Neural cell (in vitro differentiated cells): ENCODE results near the gene MT1H. TPM values are rescaled to one million over a fixed set of nuclear protein-coding genes. Genes with fewer than 3 reads are reported as not detected.

Experiments used
- H2AFZ ChIP-seq: fragments of 200-600, 300-800 bp; sonication (generic), shearing (Covaris generic); 2 replicates; pipeline ENCODE4 v1.6.0; 2014; ENCODE audit warnings: low read depth, mild to moderate bottlenecking, antibody characterized with exemption, low read length, moderate library complexity
- H3F3A ChIP-seq: fragments of 200-600 bp; shearing (Covaris generic); 2 replicates; pipeline ENCODE4 v1.6.1; 2016; ENCODE audit warnings: mild to moderate bottlenecking, moderate library complexity, mixed read lengths, antibody characterized with exemption, low read length; ENCODE audit not compliant: insufficient read depth, poor library complexity, severe bottlenecking
- H3K27ac ChIP-seq: fragments of 200-600, 300-800 bp; sonication (generic), shearing (Covaris generic); 2 replicates; pipeline ENCODE4 v1.5.1; 2014; ENCODE audit warnings: mild to moderate bottlenecking, low read length, moderate library complexity
- H3K27me3 ChIP-seq: fragments of 300-800, 200-600 bp; sonication (generic), shearing (Covaris generic); 2 replicates; pipeline ENCODE4 v1.6.0; 2014; ENCODE audit warnings: mild to moderate bottlenecking, low read depth, low read length, moderate library complexity; ENCODE audit not compliant: insufficient read depth
- H3K36me3 ChIP-seq: fragments of 300-800, 200-600 bp; sonication (generic), shearing (Covaris generic); 2 replicates; pipeline ENCODE4 v1.5.1; 2014; ENCODE audit warnings: mild to moderate bottlenecking, antibody characterized with exemption, low read length, moderate library complexity; ENCODE audit not compliant: insufficient read depth
- H3K4me2 ChIP-seq: fragments of 300-800, 200-600 bp; sonication (generic), shearing (Covaris generic); 2 replicates; pipeline ENCODE4 v1.6.0; 2014; ENCODE audit warnings: mild to moderate bottlenecking, low read length
- H3K4me3 ChIP-seq: fragments of 300-800, 200-600 bp; sonication (generic), shearing (Covaris generic); 2 replicates; pipeline ENCODE4 v1.5.1; 2014; ENCODE audit warnings: mild to moderate bottlenecking, low read length, moderate library complexity
- H3K79me2 ChIP-seq: fragments of 200-600 bp; shearing (Covaris generic); replicated peaks from 2 replicates; pipeline ENCODE4 v1.6.0; 2014; ENCODE audit warnings: mild to moderate bottlenecking, low read length, moderate library complexity; ENCODE audit not compliant: insufficient read depth
- H3K9ac ChIP-seq: fragments of 300-800, 200-600 bp; sonication (generic), shearing (Covaris generic); 2 replicates; pipeline ENCODE4 v1.6.1; 2016; ENCODE audit warnings: mild to moderate bottlenecking, low read length, mixed read lengths
- H3K9me2 ChIP-seq: fragments of 200-600 bp; shearing (Covaris generic); 2 replicates; pipeline ENCODE4 v1.6.1; 2016; ENCODE audit warnings: mild to moderate bottlenecking, low read length, mixed read lengths; ENCODE audit not compliant: insufficient read depth
- H3K9me3 ChIP-seq: fragments of 200-600, 300-800 bp; sonication (generic), shearing (Covaris generic); 2 replicates; pipeline ENCODE4 v1.6.1; 2016; ENCODE audit warnings: mild to moderate bottlenecking, mixed run types, low read length, moderate library complexity, mixed read lengths
- H4K20me1 ChIP-seq: fragments of 200-600 bp; shearing (Covaris generic); 2 replicates; pipeline ENCODE4 v1.6.1; 2016; ENCODE audit warnings: mild to moderate bottlenecking, mixed run types; ENCODE audit not compliant: insufficient read depth
- EP300 ChIP-seq: fragments of 450-650 bp; conservative IDR thresholded peaks from 2 replicates; pipeline ENCODE4 v1.6.1; 2014; ENCODE audit warnings: antibody characterized with exemption, mild to moderate bottlenecking, moderate library complexity; ENCODE audit not compliant: poor library complexity, severe bottlenecking
- EZH2 ChIP-seq: fragments of 200-600, 300-800 bp; shearing (Covaris generic), sonication (generic); IDR thresholded peaks from 2 replicates; pipeline ENCODE4 v1.6.1; 2014; ENCODE audit warnings: antibody characterized with exemption, low read length, borderline replicate concordance, mild to moderate bottlenecking; ENCODE audit not compliant: insufficient read depth, poor library complexity, severe bottlenecking
- MXI1 ChIP-seq: fragments of 450-650 bp; conservative IDR thresholded peaks from 2 replicates; pipeline ENCODE4 v1.6.1; 2014; ENCODE audit warnings: antibody characterized with exemption, mild to moderate bottlenecking; ENCODE audit not compliant: poor library complexity, severe bottlenecking
- POLR2AphosphoS5 ChIP-seq: IDR thresholded peaks from 2 replicates; pipeline ENCODE4 v1.6.1; 2012
- RAD21 ChIP-seq: fragments of 450-650 bp; conservative IDR thresholded peaks from 2 replicates; pipeline ENCODE4 v1.6.1; 2014; ENCODE audit warnings: antibody characterized with exemption, mild to moderate bottlenecking, moderate library complexity
- SMC3 ChIP-seq: fragments of 450-650 bp; conservative IDR thresholded peaks from 2 replicates; pipeline ENCODE4 v1.6.1; 2014; ENCODE audit warnings: antibody characterized with exemption, mild to moderate bottlenecking, moderate library complexity; ENCODE audit not compliant: poor library complexity
- TAF1 ChIP-seq: IDR thresholded peaks from 2 replicates; pipeline ENCODE4 v1.6.1; 2012; ENCODE audit warnings: low read depth
- polyA plus RNA-seq: library from polyadenylated mRNA; depleted of rRNA; stranded (reverse); fragments of >200 nt; gene quantifications from 2 replicates; pipeline ENCODE4 v1.2.3, GENCODE V29; 2014
- TF ChIP-seq, protein P1 (sequence below): IDR thresholded peaks from 2 replicates; pipeline ENCODE4 v1.6.1; 2012; ENCODE audit warnings: borderline replicate concordance
- TF ChIP-seq, protein P2 (sequence below): fragments of 450-650 bp; IDR thresholded peaks from 2 replicates; pipeline ENCODE4 v1.5.1; 2014; ENCODE audit warnings: antibody characterized with exemption, mild to moderate bottlenecking, moderate library complexity; ENCODE audit not compliant: poor library complexity, severe bottlenecking

MT1H gene
- polyA plus RNA-seq, 1 donor from 2014 or later, result not detected

DNA sequence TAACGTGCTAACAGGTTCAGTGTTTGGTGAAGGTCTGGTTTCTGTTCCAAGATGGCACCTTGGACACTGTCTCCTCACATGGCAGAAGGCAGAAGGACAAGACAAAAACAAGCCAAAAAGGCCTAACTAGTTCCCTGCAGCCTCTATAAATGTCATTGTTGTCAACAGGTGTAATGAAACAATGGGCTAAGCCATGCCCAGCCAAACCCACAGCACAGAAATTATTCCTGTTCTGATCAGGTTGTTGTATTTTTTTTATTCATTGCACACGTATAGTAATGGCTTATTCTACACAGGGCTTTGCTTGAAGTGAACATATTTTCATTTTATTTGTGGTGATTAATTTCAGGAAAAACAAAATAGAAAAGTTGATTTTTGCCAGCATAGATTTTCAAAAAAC, 44.2 kb downstream of the MT1H start:
- no peak overlapping the region for H3K4me2 ChIP-seq
- TF ChIP-seq SMC3, result no peak
- no peaks in the 10 kb centered on the region for H3K27me3 ChIP-seq
- H3K36me3 ChIP-seq, result no peaks in the 10 kb centered on the region
- H3K9me2 ChIP-seq, result no peaks in the 10 kb centered on the region
- no peak overlapping the region for H3K9ac ChIP-seq
- no peaks in the 10 kb centered on the region for H3F3A ChIP-seq
- H3K27ac ChIP-seq, result no peak overlapping the region
- no peak overlapping the region for H2AFZ ChIP-seq
- H4K20me1 ChIP-seq, result no peaks in the 10 kb centered on the region
- H3K9me3 ChIP-seq, result no peaks in the 10 kb centered on the region
- H3K79me2 ChIP-seq, result no peaks in the 10 kb centered on the region
- no peak overlapping the region for H3K4me3 ChIP-seq

DNA sequence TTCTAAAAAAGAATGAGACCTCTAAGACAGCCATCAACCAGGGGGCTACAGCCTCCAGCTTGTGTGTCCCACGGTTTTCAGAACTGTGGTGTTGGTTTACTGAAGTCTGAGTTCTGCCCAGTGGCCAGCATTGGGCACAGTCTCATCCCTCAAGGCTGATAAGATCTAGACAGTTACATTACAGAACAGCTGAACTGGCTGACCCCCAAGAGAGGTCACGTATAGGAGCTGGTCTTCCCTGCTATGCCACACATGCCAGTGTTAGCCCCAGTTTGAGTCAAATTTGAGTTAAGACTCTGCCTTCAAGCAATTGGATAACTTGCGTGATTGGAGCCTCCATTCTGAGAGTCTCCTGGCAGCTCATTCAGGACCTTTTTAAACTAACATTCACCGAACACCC, 45.5 kb downstream of the MT1H start:
- H3K79me2 ChIP-seq, result no peaks in the 10 kb centered on the region
- H3F3A ChIP-seq, result no peaks in the 10 kb centered on the region
- no peak for TF ChIP-seq EP300
- TF ChIP-seq SMC3, result no peak
- TF ChIP-seq, protein P1, sequence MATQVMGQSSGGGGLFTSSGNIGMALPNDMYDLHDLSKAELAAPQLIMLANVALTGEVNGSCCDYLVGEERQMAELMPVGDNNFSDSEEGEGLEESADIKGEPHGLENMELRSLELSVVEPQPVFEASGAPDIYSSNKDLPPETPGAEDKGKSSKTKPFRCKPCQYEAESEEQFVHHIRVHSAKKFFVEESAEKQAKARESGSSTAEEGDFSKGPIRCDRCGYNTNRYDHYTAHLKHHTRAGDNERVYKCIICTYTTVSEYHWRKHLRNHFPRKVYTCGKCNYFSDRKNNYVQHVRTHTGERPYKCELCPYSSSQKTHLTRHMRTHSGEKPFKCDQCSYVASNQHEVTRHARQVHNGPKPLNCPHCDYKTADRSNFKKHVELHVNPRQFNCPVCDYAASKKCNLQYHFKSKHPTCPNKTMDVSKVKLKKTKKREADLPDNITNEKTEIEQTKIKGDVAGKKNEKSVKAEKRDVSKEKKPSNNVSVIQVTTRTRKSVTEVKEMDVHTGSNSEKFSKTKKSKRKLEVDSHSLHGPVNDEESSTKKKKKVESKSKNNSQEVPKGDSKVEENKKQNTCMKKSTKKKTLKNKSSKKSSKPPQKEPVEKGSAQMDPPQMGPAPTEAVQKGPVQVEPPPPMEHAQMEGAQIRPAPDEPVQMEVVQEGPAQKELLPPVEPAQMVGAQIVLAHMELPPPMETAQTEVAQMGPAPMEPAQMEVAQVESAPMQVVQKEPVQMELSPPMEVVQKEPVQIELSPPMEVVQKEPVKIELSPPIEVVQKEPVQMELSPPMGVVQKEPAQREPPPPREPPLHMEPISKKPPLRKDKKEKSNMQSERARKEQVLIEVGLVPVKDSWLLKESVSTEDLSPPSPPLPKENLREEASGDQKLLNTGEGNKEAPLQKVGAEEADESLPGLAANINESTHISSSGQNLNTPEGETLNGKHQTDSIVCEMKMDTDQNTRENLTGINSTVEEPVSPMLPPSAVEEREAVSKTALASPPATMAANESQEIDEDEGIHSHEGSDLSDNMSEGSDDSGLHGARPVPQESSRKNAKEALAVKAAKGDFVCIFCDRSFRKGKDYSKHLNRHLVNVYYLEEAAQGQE, result no peak
- TF ChIP-seq, protein P2, sequence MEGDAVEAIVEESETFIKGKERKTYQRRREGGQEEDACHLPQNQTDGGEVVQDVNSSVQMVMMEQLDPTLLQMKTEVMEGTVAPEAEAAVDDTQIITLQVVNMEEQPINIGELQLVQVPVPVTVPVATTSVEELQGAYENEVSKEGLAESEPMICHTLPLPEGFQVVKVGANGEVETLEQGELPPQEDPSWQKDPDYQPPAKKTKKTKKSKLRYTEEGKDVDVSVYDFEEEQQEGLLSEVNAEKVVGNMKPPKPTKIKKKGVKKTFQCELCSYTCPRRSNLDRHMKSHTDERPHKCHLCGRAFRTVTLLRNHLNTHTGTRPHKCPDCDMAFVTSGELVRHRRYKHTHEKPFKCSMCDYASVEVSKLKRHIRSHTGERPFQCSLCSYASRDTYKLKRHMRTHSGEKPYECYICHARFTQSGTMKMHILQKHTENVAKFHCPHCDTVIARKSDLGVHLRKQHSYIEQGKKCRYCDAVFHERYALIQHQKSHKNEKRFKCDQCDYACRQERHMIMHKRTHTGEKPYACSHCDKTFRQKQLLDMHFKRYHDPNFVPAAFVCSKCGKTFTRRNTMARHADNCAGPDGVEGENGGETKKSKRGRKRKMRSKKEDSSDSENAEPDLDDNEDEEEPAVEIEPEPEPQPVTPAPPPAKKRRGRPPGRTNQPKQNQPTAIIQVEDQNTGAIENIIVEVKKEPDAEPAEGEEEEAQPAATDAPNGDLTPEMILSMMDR, result no peak
- no peak for TF ChIP-seq MXI1
- TF ChIP-seq RAD21, result no peak
- no peak overlapping the region for H3K4me3 ChIP-seq
- no peaks in the 10 kb centered on the region for H3K27me3 ChIP-seq
- H2AFZ ChIP-seq, result no peak overlapping the region
- H3K27ac ChIP-seq, result no peak overlapping the region
- no peaks in the 10 kb centered on the region for H4K20me1 ChIP-seq
- no peaks in the 10 kb centered on the region for H3K36me3 ChIP-seq
- no peak overlapping the region for H3K4me2 ChIP-seq
- H3K9me3 ChIP-seq, result no peaks in the 10 kb centered on the region
- no peak overlapping the region for H3K9ac ChIP-seq
- no peaks in the 10 kb centered on the region for H3K9me2 ChIP-seq

DNA sequence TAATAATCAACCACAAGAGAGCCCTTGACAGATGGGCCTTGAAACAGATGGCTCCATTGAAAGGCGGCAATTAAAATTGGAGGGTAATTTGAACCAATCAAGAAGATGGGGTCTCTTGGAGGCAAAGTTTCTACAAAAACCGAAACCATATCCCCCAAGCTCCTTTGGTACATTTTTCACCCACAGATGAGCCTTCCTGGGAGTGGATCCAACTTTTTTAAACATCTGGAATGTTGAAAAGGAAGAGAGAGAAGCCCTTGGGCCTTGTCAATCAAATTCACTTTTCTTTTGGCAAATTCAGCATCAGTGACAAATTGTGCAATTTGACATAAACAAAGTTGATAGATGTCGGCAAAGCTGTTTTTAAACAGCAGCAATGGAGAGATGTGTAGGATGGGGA, 47.1 kb downstream of the MT1H start:
- no peaks in the 10 kb centered on the region for H3K36me3 ChIP-seq
- no peak for TF ChIP-seq POLR2AphosphoS5
- TF ChIP-seq, protein P1, result no peak
- no peak for TF ChIP-seq EZH2
- no peak for TF ChIP-seq EP300
- no peak for TF ChIP-seq TAF1
- no peak for TF ChIP-seq MXI1
- no peak for TF ChIP-seq SMC3
- TF ChIP-seq RAD21, result no peak
- TF ChIP-seq, protein P2, result no peak

More for the DNA sequence above, 47.1 kb downstream of the MT1H start:
- no peaks in the 10 kb centered on the region for H3K27me3 ChIP-seq
- H3K9me2 ChIP-seq, result no peaks in the 10 kb centered on the region
- H3K4me2 ChIP-seq, result no peak overlapping the region
- H4K20me1 ChIP-seq, result no peaks in the 10 kb centered on the region
- H3K27ac ChIP-seq, result no peak overlapping the region
- no peaks in the 10 kb centered on the region for H3K9me3 ChIP-seq
- no peak overlapping the region for H3K4me3 ChIP-seq
- H3F3A ChIP-seq, result no peaks in the 10 kb centered on the region
- no peak overlapping the region for H2AFZ ChIP-seq
- H3K9ac ChIP-seq, result no peak overlapping the region
- H3K79me2 ChIP-seq, result no peaks in the 10 kb centered on the region
